Endometrium (tissue), 2 donors: Measurements from ENCODE around the gene SLC10A7.

Source experiments
- FAIRE-seq: peaks from 2 replicates; lab custom pipeline; 2012; peaks lifted over from hg19 to GRCh38; lab: Jason Lieb, UNC
- donor health status: control.
- donor health status: control.

The SLC10A7 gene

DNA sequence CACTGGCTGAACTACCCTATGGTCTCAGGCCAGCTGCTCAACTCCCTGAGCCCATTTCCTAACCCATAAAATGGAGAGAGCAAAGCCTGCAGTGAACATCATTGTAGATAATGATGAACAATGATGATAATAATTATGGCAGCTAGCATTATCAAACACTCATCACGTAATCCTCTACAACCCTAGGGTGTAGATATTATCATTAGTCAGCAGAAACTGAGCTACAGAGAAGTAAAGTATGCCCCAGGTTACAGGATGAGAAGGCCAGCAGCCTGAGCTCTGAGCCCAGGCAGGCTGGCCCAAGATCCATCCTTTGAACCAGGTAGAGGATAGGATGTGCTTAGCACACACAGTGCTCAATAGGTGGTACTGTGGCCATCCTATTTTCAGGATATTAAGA is 264.2 kb downstream of the SLC10A7 start:
- FAIRE-seq: no peak

DNA sequence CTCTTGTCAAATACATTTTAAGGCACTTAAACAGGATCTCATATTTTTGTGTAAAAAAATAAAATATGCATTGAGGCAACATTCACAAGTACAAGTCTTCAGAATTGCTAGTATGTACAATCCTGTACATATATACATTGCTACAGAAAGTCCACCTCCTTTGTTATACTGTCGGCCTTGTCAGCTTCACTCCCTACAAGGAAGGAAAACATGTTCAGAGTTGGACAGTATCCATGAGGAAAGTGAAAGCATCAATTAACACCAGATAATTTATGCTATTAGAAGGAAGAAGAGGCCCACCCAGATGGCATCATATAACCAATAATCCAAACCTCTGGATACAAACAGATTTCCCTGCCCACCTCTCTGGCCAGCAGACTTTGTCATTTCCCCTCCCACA is 265.4 kb downstream of the SLC10A7 start:
- no peak for FAIRE-seq

DNA sequence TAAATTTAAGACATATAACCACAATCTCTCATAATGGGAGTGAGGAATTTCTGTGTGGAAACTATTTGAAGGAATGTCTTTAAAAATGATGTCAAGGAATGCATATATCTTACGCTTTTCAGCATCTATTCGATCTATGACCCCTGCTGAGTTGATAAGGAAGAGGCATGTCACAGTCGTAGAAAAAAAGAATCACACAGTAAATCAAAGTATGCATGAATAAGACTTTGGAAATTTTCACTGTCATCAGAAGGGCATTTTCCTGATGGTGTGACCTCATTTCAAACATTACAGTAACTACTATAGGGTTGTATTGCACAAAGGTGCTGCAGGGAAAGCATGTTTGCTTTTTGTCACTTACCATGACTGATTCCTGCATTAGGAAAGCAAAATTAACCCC is 265.9 kb downstream of the SLC10A7 start:
- FAIRE-seq: no peak

DNA sequence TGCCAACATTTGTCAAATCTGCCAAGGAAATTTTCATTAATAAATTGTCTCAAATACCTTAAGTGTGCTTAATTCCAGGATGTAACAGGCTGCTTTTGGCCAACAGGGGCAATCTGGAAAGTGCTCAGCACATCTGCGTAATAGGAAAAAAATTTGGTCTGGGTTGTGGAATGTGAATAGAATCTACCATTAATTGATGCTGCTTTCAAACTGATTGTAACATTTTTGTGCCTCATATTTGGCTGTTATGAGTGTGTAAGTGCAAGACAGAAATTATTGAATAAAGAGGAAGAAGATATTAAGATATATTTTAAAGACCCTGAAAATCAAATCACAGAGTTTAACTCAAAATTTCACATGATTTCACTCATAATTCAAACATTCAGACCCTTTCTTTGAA is 266.3 kb downstream of the SLC10A7 start:
- no peak for FAIRE-seq

DNA sequence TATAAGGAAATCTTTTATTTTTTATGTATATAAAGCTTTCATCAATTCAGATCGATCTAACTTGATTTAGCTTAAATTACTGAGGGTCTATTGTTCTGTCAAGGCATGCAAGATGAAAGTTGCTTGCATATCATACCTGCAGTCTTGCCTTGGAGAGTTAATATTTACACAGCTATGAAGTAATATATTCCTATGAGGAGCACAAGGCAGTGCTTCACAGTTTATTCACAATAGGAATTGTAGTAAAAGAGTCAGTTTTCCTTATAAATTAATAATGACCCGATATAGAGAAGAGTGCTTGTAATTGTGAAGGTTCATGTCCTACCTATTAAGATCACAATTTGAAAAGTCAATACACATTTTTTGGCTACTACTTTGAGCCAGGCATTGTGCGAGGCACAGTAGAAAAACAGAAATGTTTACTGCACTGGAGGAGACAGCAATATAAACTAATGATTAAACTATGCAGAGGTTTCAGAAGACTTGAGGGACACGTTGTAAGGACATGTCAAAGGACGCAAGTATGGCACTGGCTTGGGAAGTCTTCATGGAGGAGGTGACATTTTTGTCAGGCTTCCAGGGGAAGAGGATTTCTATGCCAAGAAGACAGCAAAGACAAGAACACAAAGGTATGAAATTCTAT is 268.6 kb downstream of the SLC10A7 start:
- FAIRE-seq: no peak

DNA sequence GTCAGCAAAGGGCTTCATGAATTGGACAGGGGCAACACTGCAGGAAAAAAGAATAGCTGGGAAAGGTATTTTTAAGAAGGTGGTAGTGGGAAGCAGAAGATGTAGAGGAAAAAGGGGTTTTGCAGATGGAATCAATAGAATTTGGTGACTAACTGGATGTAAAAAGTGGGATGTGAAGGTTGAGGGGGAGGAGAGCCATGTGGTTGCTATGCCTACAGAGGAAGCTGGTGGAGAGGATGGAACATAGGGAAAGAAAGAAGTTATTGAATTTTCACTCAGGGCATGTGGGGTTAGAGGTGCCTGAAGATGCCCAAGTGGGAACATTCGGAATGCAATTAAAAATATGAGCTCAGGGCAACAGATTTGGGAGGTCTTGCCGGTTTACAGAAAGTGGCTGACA is 274.4 kb downstream of the SLC10A7 start:
- FAIRE-seq: no peak

DNA sequence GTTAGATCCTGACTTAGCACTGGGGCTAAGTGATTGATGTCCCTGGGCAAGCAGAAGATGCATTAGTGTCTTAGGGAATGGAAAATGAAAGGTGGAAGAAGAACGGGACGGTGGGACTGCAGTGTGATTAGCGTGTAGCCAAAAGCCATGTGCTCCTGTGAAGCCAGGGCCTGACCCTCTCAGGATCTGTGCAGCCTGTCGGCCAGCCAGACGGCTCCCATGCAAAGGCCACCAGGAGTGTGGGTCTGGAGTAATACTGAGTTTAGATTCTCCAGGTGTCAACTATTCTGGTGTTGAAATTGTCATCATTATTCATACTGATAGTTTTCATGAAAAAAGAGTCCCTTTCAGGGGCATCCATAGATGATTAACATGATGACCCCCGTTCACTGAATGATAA is 275.4 kb downstream of the SLC10A7 start:
- no peak for FAIRE-seq

DNA sequence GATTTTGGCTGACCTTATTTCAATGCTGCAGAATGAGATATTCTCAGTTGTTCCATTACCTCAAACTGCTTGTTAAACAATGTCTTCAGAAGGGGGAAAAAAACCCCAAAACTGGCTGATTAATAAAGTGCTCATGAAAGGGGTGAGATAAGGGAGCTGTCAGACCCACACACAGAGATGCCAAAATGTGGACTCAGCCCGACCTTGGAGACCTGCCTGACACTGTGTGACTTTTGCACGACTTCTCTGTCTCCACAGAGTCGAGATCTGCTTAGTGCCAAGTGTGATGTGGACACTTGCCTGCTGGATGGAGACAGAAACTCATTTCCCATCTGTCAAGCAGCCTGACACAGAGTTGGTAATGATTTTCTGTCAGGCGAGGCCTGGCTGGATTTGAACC is 275.9 kb downstream of the SLC10A7 start:
- FAIRE-seq: no peak

DNA sequence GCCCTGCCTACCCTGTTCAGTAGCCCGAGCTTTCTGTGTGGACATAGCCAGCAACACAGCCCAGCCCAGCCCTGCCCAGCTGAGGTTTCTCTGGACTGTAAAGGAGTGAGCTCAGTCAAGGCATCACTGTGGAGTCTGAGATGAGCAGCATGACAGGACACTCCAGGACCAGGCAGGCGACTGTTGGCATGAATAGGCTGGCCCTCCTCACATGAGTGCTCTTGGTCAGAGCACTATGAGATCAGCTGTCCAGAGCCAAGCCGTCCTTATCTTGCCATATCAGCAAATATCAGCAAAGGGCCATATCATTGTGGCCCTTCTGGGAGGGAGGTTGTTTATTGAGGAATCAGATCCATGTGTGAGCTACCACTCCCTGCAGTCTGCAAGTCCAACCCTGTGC is 276.5 kb downstream of the SLC10A7 start:
- no peak for FAIRE-seq

DNA sequence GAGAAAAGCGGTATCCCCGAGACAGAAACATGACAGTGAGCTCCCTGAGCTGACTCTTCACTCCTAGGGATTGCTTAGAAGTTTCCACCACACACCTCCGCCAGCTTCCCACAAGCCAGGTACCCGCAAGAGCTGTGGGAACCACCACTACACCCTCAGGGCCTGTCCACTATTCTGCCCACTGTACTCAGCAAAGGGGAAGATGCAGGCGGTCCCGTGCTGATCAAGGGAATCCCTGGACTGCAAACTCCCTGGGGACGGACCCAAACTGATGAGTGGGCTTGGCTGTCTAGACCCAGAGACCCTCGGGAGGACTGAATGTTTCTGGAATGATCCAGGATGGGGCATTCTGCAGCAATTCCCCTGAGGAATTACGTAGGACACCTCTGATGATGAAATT is 277.2 kb downstream of the SLC10A7 start:
- no peak for FAIRE-seq

DNA sequence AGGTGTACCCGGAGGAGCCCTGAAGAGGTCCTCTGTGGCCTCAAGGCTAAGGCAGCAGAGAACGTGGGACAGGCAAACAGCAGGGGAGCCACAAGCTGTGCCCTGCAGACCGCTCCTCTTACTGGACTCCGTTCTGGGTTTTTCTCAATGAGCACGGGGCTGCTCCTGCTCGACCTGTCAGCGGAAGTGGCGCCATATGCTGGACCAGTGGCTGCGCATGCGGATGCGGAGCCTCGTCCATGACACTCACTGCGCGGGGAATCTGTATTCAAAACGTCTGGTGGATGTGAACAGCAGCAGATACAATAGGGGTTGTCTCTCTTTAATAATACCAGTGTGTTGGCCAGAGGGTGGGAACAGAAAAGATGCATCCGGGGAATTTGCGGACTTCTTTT is 277.9 kb downstream of the SLC10A7 start:
- no peak for FAIRE-seq

DNA sequence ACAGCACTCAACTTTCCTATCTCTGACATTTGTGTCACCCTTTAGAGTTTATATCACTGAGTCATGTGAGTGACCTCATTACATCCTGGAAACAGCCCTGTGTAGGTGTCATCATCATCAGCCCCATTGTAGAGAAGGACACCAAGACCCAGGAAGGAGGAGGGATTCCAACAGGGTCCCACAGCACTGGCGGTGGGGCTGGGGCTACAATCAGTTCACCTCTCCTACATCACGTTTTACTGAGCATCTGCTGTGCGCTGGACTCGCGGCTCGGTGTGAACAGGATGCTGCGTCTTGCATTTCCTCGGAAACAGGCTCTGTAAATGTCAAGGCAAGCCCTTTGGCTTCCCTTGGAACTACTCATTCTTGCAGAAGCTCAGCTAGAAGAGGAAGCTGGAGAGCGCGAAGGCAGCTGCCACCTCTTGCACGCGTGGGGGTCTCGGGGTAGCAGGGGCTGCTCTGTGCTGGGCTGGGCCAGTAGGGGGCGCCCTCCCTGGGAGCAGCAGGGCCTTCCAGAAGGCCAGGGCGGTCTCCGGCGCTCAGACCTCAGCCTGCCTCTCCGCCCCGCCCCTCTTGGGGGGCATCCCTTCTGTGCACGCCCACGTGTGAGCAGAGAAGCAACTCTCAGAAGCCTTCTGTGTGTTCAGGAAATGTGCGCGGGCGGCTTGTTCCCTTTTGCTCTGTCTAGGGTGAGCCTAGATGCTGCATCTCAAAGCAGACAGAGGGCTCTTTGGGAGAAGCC is 278.4 kb downstream of the SLC10A7 start:
- FAIRE-seq: no peak

DNA sequence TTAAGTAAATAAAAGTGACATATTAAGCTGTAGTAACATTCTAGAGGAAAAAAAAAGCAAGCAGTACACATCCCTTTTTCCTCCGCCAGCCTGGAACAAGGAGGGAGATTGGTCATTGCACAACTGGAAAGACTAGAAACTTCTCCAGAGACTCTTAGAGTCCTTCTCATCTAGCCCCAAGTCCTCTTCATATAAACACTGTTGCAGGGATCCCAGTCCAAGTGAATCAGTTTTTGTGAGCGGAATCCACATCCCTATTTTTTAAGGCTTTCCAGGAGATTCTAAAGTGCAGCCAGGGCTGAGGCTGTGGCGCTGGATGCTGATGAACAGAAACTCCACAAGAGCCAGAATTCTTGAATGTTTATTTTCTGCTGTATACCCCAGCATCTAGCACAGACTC is 283.6 kb downstream of the SLC10A7 start:
- no peak for FAIRE-seq

DNA sequence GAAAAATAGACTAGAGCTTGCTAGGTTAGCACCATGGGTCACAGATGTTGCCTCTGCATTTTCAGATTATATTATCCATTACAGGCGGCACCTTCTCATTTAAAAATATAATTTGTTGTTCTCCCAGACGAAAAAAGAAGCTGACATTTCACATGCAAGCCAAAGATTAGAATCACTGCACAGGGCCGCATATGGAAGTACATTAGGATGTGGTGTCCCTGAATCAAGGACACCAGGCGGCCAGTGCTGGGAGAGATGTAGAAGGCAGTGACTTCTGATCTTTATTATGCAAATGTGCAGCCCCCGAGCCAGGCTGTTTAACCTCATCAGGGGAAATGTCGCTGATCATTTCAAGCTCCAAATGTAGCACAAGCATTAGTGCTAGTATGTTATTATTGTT is 284.6 kb downstream of the SLC10A7 start:
- FAIRE-seq: no peak

DNA sequence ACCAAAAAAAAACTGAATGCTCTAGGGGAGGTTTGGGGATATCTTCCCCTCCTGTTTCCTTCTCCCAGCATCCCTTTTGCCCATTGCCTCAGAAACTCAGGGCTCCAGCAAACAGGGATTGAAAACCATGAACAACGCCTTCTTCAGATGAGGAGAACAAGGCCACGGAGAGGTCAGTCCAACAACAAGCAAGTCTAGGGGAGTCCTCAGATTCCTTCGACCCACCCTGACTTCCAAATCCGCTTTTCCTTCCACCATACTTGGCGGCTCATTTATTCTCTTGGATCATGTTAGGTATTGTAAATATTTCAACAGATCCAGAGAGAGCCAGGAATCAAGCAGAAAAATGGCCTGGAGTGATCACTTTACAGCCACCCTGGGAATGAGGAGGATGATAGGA is 285.5 kb downstream of the SLC10A7 start:
- no peak for FAIRE-seq

DNA sequence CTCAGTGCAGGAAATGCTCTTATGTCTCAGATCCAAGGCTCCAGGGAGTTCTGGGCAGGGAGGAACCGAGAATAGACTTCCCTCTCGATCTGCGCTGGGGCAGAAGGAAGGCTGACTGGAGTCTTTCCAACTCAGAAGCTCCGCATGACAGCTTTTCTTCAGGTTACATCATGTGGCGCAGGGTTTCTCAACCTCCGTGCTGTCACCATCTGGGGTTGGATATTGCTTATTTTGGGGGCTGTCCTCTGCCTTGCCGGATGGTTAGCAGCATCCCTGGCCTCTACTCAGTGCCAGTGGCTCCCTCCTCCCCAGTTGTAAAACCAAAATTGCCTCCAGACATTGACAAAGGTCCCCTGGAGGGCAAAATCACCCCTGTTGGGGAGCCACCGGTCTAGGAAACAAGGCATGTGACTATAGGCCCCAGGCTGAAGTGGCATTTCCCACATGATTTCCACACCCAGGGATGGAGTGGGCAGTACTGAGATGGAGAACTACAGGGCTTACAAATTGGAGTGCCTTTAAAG is 286.0 kb downstream of the SLC10A7 start:
- no peak for FAIRE-seq

DNA sequence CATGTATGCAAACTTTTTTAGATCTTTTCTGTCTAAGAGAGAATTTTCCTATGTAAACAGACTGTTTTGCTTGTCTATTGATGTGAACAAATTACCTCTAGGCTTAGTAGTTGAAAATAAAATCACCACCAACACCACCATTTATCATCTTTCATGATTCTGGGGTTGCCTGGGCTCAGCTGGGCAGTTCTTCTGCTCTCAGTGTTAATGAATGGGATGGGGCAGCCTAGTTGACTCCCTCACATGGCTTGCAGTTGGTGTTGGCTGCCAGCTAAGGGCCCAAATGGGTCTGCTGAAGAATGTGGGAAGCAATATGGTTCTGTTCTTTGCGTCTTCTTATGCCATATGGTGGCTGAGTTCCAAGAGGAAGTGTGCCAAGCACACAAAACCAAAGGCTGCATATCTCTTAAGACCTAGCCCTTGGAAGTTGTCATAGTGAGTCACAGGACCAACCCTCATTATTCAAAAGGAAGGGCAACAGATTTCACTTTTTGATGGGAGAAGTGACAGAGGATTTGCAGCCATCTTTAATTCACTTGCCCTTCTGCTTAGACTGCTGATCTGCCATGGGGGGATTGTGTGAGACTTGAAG is 289.5 kb downstream of the SLC10A7 start:
- FAIRE-seq: no peak

DNA sequence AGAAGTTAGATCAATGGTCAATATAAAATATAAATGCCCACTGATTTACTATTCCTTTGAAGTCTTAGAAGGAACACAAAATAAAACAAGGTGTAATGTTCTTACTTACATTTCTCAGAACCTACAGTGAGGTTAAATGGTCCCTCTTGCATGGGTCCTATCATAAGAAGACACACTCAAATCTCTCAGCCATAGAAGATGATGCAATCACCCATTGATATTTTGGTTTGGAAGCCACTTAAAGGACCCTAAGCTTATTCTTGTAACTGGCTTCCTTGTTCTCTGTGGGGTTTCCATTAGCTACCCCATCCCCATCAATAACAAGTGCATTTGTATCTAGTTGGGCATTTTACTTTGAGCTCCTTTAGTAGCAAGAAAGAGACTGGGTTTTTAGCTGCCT is 292.3 kb downstream of the SLC10A7 start:
- no peak for FAIRE-seq

DNA sequence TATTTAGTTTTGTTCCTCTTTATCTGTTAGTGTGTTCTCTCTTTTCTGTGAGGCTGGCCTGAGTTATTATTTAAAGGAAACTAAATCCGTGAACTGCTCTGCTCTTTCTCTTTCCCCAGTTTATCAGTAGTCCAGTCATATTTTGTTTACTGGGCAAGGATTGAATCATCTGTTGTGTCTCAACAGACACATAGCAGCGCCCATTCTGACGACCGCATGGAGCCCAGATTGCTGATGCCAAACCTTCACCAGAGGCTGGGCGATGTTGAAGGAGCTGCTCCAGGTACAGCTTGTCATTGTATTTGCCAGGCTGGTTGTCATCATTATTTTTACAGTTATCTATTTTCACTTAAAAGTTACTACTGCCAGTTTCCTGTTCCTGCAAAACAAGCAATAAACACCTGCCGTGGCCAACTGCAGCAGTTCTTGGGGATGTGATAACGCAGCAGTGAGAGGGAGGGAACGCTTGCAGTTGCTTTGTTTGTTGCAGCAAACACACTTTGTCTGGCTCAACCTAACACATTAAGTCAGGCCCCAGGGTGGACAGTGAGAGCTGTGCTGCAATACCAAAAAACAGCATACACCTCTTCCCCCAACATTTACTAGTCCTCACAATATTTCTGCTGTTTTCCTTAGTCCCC is 297.3 kb downstream of the SLC10A7 start:
- FAIRE-seq: no peak

DNA sequence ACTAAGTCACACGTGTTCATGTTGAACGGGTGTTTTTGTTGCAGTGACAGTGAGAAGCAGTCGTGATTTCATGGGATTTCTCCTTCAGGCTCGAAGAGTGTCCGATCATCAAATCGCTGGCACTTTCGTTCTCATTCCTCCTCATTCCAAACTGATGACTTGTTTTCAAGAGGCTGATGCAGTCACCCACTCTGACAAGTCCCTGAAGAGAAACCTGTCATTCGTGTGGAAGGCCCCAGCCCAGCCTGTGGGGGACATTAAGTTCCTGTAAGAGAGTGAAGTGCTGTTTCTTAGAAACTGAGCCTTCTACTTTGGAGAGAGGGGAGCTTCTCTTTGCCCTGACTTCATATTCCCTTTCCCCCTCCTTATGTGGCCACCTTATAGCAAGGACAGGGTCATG is 299.4 kb downstream of the SLC10A7 start:
- no peak for FAIRE-seq

DNA sequence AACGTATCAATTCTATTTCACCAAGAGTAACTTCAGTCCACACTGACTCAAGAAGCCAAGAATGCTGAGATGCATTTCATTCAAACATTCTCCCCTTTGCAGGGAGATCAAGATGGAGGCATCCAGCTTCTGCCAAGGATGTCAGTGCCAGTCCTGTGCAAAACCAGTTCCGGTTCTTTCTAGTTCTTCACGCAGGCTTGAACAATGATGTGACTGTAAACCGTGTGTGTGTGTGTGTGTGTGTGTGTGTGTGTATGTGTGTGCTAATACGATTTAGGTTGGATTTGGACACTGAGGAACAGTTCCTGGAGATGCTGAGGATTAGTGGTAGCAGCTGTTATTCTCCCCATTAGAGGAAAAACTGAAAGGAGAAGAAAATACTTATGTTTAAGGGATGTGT is 307.5 kb downstream of the SLC10A7 start, which contains the start of gene REELD1:
Gene REELD1, plus strand, starts transcription at position 301 of the 400 bp plus-strand sequence. CDS start 2,415 bp downstream, outside the sequence.
- FAIRE-seq: no peak

DNA sequence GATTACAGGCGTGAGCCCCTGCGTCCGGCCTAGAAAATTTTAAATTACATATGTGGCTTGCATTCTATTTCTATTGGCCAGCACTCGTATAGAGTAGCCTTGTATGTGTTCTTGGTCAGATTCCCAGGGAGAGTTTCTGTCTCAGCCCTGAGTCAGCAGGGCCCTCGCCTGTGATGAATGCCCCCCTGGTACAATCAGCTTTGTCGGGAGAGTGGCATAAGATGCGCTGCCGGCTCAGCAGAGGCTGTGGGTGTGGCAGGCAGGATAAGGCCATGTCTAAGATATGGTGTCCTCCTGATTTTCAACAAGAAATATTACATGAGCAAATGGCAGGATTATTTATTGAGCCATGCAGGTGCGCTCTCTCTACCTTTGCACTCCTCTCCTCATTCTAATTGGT is 309.0 kb downstream of the SLC10A7 start:
- FAIRE-seq: no peak

DNA sequence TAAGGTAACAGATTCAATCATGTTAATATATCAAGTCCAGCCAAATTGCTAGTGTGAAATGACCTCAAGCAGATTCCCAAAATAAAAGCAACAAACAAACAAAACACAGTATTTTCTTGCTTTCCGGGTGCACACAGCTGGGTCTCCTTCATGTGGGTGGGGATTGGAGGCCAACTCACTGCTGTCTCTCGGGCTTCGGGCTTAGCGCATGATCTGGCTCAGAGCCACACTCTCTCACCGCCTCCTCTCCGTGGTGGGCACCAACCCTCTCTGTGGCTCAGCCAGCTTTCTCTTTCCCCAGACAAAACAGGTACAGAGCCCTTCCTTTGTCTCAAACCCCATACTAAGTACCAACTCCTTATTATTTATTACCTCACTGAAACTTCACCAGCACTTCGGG is 310.3 kb downstream of the SLC10A7 start:
- FAIRE-seq: no peak
